Activated T-helper 1 cell treated with anti-CD3 and anti-CD28 coated beads, Interleukin-2, amount 50 U/mL, for 16 hours (primary cell): ENCODE data around the gene ABCB1.

Experiments used
- DNase-seq, 2 donors: peaks; one replicate each; pipeline ENCODE4 v3.0.0-alpha.2; 2020; ENCODE audit warnings: low read depth in 1 of 2, low spot score in 1 of 2

ABCB1 gene

GRCh38 chr7:87600130-87601124 lies at the start of gene ABCB1:
TSS of gene ABCB1 (minus strand) at chr7:87600884. CDS start at chr7:87600184, 700 bp downstream.
- no peak for DNase-seq

DNA sequence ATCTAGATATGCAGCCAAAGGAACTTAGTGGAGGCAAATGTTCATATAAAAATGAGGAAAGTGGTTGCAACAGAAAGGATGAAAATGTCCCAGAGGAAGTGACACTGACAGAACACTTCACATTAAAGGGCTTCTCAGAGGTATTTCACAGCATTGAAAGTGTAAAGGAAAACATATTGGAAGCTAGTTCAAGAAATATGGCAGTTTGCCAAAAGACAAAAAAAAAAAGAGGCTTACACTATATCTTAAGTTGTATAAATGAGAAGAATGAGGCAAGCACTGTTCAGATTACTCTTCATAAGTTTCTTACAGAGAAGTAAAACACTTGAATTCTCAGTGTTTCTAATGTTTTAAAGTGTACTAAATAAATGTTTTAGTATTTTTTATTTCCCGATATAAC lies 47.6 kb upstream of the ABCB1 start:
- DNase-seq, result no peak

- DNase-seq, result no peak
Observed at GRCh38 chr7:87645446-87645845, 44.8 kb upstream of the ABCB1 start.

GRCh38 chr7:87635921-87636320 lies 35.2 kb upstream of the ABCB1 start:
- DNase-seq, result no peak

DNA sequence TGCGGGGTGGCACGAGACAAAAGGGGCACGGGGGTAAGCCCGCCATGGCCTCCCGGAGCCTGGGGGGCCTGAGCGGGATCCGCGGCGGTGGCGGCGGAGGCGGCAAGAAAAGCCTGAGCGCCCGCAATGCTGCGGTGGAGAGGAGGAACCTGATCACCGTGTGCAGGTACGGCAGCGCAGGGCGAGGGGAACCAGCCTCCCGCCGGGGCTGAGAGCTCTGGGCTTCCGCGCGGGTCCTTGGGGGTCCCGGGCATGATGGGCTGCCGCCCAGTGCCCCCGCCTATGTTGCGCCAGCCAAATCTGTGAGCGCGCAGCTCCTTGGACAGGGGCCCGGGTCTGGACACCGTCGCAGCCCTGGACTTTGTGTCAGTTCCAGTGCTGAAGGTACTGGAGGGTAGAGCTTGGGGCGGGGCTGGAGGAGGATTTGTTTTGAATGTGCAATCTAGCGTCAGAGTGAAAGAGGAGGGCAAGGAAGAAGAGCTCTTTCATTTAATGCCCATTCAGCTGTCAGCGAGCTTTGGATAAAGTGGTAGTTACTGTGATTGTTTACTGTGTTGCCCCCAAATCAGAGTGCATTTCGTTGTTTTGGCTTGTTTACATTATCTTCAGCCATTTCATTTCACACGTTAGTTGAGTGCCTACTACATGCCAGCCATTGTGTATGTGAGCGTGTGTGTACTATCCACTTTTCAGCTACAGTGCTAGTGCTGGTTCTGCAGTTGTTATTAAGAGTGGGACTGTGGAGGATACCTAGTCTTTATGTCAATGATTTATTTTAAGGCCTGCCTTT lies 28.3 kb upstream of the ABCB1 start:
- peak in 1 of 2 donors; percentile 0 for DNase-seq

DNA sequence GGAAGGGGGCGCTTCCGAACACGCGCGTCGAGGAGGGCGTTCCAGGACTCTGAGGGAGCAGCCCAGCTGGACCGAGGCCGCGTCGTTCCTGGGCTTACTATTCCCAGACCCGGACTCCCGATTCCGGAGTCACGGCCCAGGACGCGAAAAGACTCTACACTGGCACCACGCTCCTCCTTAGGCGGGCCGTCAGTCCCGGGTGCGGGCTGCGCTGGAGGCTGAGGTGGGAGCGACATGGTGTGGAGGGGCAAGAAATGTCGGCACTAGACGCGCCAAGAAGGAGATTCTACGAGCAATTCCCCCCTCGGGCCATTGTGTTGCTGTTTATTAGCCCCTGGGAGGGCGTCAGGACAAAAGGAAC lies 26.9 kb upstream of the ABCB1 start:
- peak in 1 of 2 donors; percentile 1 for DNase-seq

DNA sequence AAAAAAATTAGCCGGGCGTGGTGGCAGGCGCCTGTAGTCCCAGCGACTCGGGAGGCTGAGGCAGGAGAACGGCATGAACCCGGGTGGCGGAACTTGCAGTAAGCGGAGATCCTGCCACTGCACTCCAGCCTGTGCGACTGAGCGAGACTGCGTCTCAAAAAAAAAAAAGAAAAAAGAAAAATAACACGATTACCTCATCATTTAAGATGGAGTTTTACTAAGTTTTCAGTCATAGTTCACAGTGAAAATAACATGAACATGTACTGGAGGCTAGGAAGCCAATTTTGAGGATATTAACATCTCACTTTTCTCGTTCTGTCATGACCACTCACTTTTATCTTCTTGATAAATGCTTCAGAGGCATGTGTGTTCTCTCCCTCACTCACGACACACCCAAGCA lies 24.4 kb upstream of the ABCB1 start:
- no peak for DNase-seq

GRCh38 chr7:87624628-87625027 lies 23.9 kb upstream of the ABCB1 start:
- no peak for DNase-seq

DNA sequence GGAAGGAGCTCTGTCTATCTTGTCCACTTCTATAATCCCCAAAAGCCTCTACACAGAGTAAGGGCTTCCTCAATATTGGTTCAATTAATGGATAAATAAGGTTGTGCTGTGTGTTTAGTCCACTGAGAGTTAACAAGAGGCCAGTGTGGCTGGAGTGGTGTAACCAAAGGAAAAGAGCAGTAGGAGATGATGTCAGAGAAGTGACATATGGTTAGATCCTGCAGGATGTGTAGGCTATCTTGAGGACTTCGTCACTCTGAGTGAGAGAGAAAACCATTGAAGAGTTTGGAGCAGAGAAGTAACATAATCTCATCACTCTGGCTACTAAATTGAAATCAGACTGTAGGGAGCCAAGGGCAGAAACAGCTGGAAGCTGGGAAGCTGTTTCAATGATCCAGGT lies 14.5 kb upstream of the ABCB1 start:
- no peak for DNase-seq

GRCh38 chr7:87609916-87610315 lies 9.2 kb upstream of the ABCB1 start:
- no peak for DNase-seq

GRCh38 chr7:87608431-87608830 lies 7.7 kb upstream of the ABCB1 start:
- no peak for DNase-seq

GRCh38 chr7:87604264-87604663 lies 3.6 kb upstream of the ABCB1 start:
- no peak for DNase-seq

DNA sequence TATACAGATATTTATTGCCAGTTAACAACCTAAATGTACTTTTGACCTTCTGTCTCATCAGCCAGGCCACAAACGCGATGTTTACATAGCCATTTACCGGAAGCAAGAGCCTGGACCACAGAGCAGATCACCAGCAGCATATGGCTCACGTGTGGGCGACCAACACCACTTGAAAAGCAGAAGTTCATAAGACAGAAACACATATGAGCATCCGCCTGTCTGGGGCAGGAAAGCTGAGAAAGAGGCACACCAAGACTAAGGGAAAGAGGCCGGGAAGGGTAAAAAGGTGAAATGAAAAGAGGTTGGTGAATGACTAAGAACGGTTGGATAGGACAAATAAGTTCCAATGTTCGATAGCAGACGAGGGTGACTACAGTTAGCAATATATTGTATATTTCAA lies 1.3 kb downstream of the ABCB1 start:
- DNase-seq, result no peak

- no peak for DNase-seq
Observed at GRCh38 chr7:87598234-87599009, 2.3 kb downstream of the ABCB1 start.

GRCh38 chr7:87596696-87597095 lies 4.0 kb downstream of the ABCB1 start:
- no peak for DNase-seq

GRCh38 chr7:87596136-87596535 lies 4.5 kb downstream of the ABCB1 start:
- DNase-seq, result no peak

GRCh38 chr7:87592300-87592699 lies 8.4 kb downstream of the ABCB1 start:
- no peak for DNase-seq

DNA sequence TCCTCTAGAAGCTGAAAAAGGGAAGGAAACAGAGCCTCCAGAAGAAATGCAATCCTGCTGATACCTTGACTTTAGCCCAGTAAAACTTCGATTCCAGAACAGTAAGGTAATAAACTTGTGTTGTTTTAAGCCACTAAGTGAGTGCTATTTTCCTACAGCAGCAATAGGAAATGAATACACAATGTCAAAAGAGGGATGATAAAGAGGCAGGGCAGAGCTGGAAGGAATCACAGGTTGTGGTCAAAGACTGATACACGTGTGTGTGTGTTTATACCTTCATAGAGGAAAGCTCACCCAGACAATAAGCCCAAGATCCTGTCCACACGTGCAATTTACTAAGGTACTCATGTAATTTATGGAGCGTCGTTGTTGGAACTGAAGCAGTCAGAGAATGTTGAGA lies 9.5 kb downstream of the ABCB1 start:
- no peak for DNase-seq

DNA sequence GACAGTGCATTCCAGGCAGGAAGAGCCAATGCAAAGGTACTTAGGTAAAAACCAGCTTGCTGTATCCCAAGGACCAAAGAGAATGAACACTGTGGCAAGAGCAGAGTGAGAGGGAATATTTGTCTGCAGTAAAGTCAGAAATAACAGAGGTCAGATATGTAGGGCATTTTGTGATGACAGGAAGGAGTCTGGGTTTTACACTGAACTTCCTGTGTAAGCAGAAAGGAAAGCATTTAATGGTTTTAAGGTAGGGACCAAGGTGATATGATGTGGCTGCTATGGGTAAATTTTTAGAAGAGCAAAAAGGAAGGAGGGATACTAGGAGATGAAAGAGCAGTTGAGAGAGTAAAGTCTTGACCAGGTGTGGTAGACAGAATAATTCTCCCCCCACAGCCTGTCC lies 10.1 kb downstream of the ABCB1 start:
- no peak for DNase-seq

GRCh38 chr7:87589631-87590030 lies 11.1 kb downstream of the ABCB1 start:
- DNase-seq, result no peak

GRCh38 chr7:87581723-87582122 lies 19.0 kb downstream of the ABCB1 start:
- no peak for DNase-seq
